ENCODE measurements around the gene THY1. TPM values are rescaled to one million over a fixed set of nuclear protein-coding genes. Genes with fewer than 3 reads are reported as not detected.

THY1 gene
- total RNA-seq, 1 experiment from 2014 or later: 13.7 TPM

- peaks cover 10% of the 10 kb centered on the region; the same call in 1 of the 2 replicates for H3K4me1 ChIP-seq (ENCODE audit: control insufficient read depth, insufficient read depth, low read length)
- intact Hi-C loops (cut with micrococcal nuclease; ENCODE audit: unreplicated experiment) (no loop called here), in situ Hi-C loops (cut with HindIII; ENCODE audit: low pct_unique_long_range_greater_than_20kb, low sequenced_read_pairs) (no loop called here)
- ChIA-PET POLR2A (no interaction called here), CTCF (no interaction called here)
- no peaks in the 10 kb centered on the region for H3K36me3 ChIP-seq (ENCODE audit: control insufficient read depth, insufficient read depth, low read length)
- H3K4me3 ChIP-seq (ENCODE audit: low read depth in 2 of 2, low read length in 2 of 2): no peak overlapping the region
- no peak for TF ChIP-seq CTCF (IDR thresholded peaks at IDR 0.05)
- TF ChIP-seq REST (IDR thresholded peaks at IDR 0.05; ENCODE audit: insufficient read depth in 1 of 2, low read depth in 2 of 2, low read length in 1 of 2): no peak
- no peak for TF ChIP-seq TCF7L2 (IDR thresholded peaks at IDR 0.05; ENCODE audit: low read depth, low read length)
- no peak for TF ChIP-seq POLR2AphosphoS5 (IDR thresholded peaks at IDR 0.05; ENCODE audit: low read depth, low read length)
- TF ChIP-seq SIN3A (IDR thresholded peaks at IDR 0.05; ENCODE audit: borderline replicate concordance, insufficient read depth, low read depth, low read length): no peak
- H3K27me3 ChIP-seq (ENCODE audit: control insufficient read depth, insufficient read depth, low read length): no peaks in the 10 kb centered on the region
- H3K9me3 ChIP-seq (ENCODE audit: control insufficient read depth, insufficient read depth, low read depth, low read length): no peaks in the 10 kb centered on the region
- no peak overlapping the region for H3K27ac ChIP-seq (ENCODE audit: low read length)
- no peak for DNase-seq (ENCODE audit: low read depth, low spot score)
- BruUV-seq (replicated peaks): no TSS peak
- ATAC-seq: no peak
Observed at GRCh38 chr11:119436093-119436492, 13.1 kb upstream of the THY1 start.

DNA sequence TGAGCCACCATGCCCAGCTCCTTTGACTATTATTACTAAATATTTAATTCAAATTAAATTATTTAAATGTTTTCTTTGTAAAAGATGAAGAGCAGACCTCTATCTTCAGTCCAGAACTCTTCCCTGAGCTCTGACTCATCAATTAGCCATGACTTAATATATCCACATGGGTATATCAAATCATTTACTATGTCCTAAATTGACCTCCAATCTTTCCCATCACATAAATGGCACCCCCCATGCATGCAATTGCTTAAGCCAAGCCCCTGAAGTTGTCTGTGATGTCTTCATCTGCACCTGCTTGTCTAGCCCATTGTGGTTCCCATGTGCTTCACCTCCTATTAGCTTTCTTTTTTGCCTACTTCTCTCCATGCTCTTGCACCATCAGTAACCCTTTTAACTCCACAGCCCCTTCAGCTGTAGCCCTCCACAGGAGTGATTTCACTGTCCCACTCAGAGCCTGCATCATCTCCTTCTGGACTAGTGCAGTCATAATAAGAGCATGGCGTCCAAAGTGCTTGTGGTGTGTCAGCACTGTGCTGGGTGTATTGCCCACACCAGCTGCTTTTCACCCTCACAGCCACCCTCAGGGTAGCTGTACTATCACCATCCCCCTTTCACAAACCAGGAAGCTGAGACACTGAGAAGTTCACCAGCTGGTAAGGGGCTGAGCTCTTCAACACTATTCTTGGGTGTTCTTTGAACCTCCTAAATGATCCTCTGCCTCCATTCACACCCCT is 11.8 kb upstream of the THY1 start:
- Histone ChIP-seq H3K9me3 (ENCODE audit: control insufficient read depth, insufficient read depth, low read depth, low read length) (no peaks in the 10 kb centered on the region), H3K27ac (ENCODE audit: low read length) (no peak overlapping the region), H3K4me3 (ENCODE audit: low read depth in 2 of 2, low read length in 2 of 2) (no peak overlapping the region), H3K27me3 (ENCODE audit: control insufficient read depth, insufficient read depth, low read length) (no peaks in the 10 kb centered on the region), H3K36me3 (ENCODE audit: control insufficient read depth, insufficient read depth, low read length) (no peaks in the 10 kb centered on the region), H3K4me1 (ENCODE audit: control insufficient read depth, insufficient read depth, low read length) (peaks cover 10% of the 10 kb centered on the region; the same call in 1 of the 2 replicates)
- no peak for ATAC-seq
- CTCF ChIA-PET: no interaction called here
- in situ Hi-C loops (cut with HindIII; ENCODE audit: low pct_unique_long_range_greater_than_20kb, low sequenced_read_pairs) (no loop called here), intact Hi-C loops (cut with micrococcal nuclease; ENCODE audit: unreplicated experiment) (no loop called here)
- no TSS peak for BruUV-seq (replicated peaks)
- TF ChIP-seq POLR2AphosphoS5 (IDR thresholded peaks at IDR 0.05; ENCODE audit: low read depth, low read length): no peak
- TF ChIP-seq REST (IDR thresholded peaks at IDR 0.05; ENCODE audit: insufficient read depth in 1 of 2, low read depth in 2 of 2, low read length in 1 of 2): no peak
- no peak for TF ChIP-seq SIN3A (IDR thresholded peaks at IDR 0.05; ENCODE audit: borderline replicate concordance, insufficient read depth, low read depth, low read length)
- TF ChIP-seq TCF7L2 (IDR thresholded peaks at IDR 0.05; ENCODE audit: low read depth, low read length): no peak
- no peak for TF ChIP-seq CTCF (IDR thresholded peaks at IDR 0.05)
- DNase-seq (ENCODE audit: low read depth, low spot score): no peak
- POLR2A ChIA-PET: no interaction called here
